ENCODE data around the gene FBXL13. TPM values are rescaled to one million over a fixed set of nuclear protein-coding genes. Genes with fewer than 3 reads are reported as not detected.

Gene FBXL13
- total RNA-seq, 1 experiment from 2014 or later: 2.5 TPM

- ATAC-seq (no peak), DNase-seq (ENCODE audit: low read depth, low spot score) (no peak)
- POLR2A ChIA-PET: no interaction called here
- no peak overlapping the region for H3K4me3 ChIP-seq (ENCODE audit: low read depth in 2 of 2, low read length in 2 of 2)
- H3K4me1 ChIP-seq (ENCODE audit: control insufficient read depth, insufficient read depth, low read length): peaks cover 9% of the 10 kb centered on the region; the same call in 1 of the 2 replicates
- H3K36me3 ChIP-seq (ENCODE audit: control insufficient read depth, insufficient read depth, low read length): no peaks in the 10 kb centered on the region
- no TSS peak for BruUV-seq (replicated peaks)
- CTCF ChIA-PET: no interaction called here
- no peak for TF ChIP-seq POLR2AphosphoS5 (IDR thresholded peaks at IDR 0.05; ENCODE audit: low read depth, low read length)
- TF ChIP-seq REST (IDR thresholded peaks at IDR 0.05; ENCODE audit: insufficient read depth in 1 of 2, low read depth in 2 of 2, low read length in 1 of 2): no peak
- TF ChIP-seq SIN3A (IDR thresholded peaks at IDR 0.05; ENCODE audit: borderline replicate concordance, insufficient read depth, low read depth, low read length): no peak
- TF ChIP-seq CTCF (IDR thresholded peaks at IDR 0.05): no peak
- TF ChIP-seq TCF7L2 (IDR thresholded peaks at IDR 0.05; ENCODE audit: low read depth, low read length): no peak
- intact Hi-C loops (cut with micrococcal nuclease; ENCODE audit: unreplicated experiment): no loop called here
- H3K27ac ChIP-seq (ENCODE audit: low read length): peak overlapping the region; percentile 3; the same call in 1 of the 2 replicates
- H3K9me3 ChIP-seq (ENCODE audit: control insufficient read depth, insufficient read depth, low read depth, low read length): no peaks in the 10 kb centered on the region
- in situ Hi-C loops (cut with HindIII; ENCODE audit: low pct_unique_long_range_greater_than_20kb, low sequenced_read_pairs): no loop called here
- no peaks in the 10 kb centered on the region for H3K27me3 ChIP-seq (ENCODE audit: control insufficient read depth, insufficient read depth, low read length)
Observed at GRCh38 chr7:102860351-102860811, 214.2 kb downstream of the FBXL13 start.

GRCh38 chr7:102859799-102860125 is 214.8 kb downstream of the FBXL13 start:
- Histone ChIP-seq H3K36me3 (ENCODE audit: control insufficient read depth, insufficient read depth, low read length) (no peaks in the 10 kb centered on the region), H3K27me3 (ENCODE audit: control insufficient read depth, insufficient read depth, low read length) (no peaks in the 10 kb centered on the region), H3K4me3 (ENCODE audit: low read depth in 2 of 2, low read length in 2 of 2) (no peak overlapping the region), H3K4me1 (ENCODE audit: control insufficient read depth, insufficient read depth, low read length) (peaks cover 8% of the 10 kb centered on the region; the same call in 1 of the 2 replicates), H3K9me3 (ENCODE audit: control insufficient read depth, insufficient read depth, low read depth, low read length) (no peaks in the 10 kb centered on the region), H3K27ac (ENCODE audit: low read length) (peak overlapping the region; percentile 3; the same call in 1 of the 2 replicates)
- no peak for TF ChIP-seq POLR2AphosphoS5 (IDR thresholded peaks at IDR 0.05; ENCODE audit: low read depth, low read length)
- ATAC-seq: no peak
- POLR2A ChIA-PET: no interaction called here
- intact Hi-C loops (cut with micrococcal nuclease; ENCODE audit: unreplicated experiment): no loop called here
- CTCF ChIA-PET: no interaction called here
- in situ Hi-C loops (cut with HindIII; ENCODE audit: low pct_unique_long_range_greater_than_20kb, low sequenced_read_pairs): no loop called here
- no peak for DNase-seq (ENCODE audit: low read depth, low spot score)
- no TSS peak for BruUV-seq (replicated peaks)

- no peaks in the 10 kb centered on the region for H3K36me3 ChIP-seq (ENCODE audit: control insufficient read depth, insufficient read depth, low read length)
- BruUV-seq (replicated peaks): no TSS peak
- POLR2A ChIA-PET: no interaction called here
- CTCF ChIA-PET: no interaction called here
- H3K4me3 ChIP-seq (ENCODE audit: low read depth in 2 of 2, low read length in 2 of 2): no peak overlapping the region
- H3K4me1 ChIP-seq (ENCODE audit: control insufficient read depth, insufficient read depth, low read length): peaks cover 5% of the 10 kb centered on the region; the same call in 1 of the 2 replicates
- in situ Hi-C loops (cut with HindIII; ENCODE audit: low pct_unique_long_range_greater_than_20kb, low sequenced_read_pairs) (no loop called here), intact Hi-C loops (cut with micrococcal nuclease; ENCODE audit: unreplicated experiment) (no loop called here)
- H3K27ac ChIP-seq (ENCODE audit: low read length): peak overlapping the region; percentile 67; the same call in 1 of the 2 replicates
- DNase-seq (ENCODE audit: low read depth, low spot score) (no peak), ATAC-seq (no peak)
- TF ChIP-seq SIN3A (IDR thresholded peaks at IDR 0.05; ENCODE audit: borderline replicate concordance, insufficient read depth, low read depth, low read length): no peak
- no peak for TF ChIP-seq TCF7L2 (IDR thresholded peaks at IDR 0.05; ENCODE audit: low read depth, low read length)
- no peak for TF ChIP-seq REST (IDR thresholded peaks at IDR 0.05; ENCODE audit: insufficient read depth in 1 of 2, low read depth in 2 of 2, low read length in 1 of 2)
- TF ChIP-seq CTCF (IDR thresholded peaks at IDR 0.05): no peak
- no peak for TF ChIP-seq POLR2AphosphoS5 (IDR thresholded peaks at IDR 0.05; ENCODE audit: low read depth, low read length)
- H3K27me3 ChIP-seq (ENCODE audit: control insufficient read depth, insufficient read depth, low read length): no peaks in the 10 kb centered on the region
- H3K9me3 ChIP-seq (ENCODE audit: control insufficient read depth, insufficient read depth, low read depth, low read length): no peaks in the 10 kb centered on the region
Observed at GRCh38 chr7:102859084-102859798, 215.4 kb downstream of the FBXL13 start.
